ENCODE results near the gene MALRD1. TPM values are rescaled to one million over a fixed set of nuclear protein-coding genes. Genes with fewer than 3 reads are reported as not detected.
"Not testable (repeated sequence)": the region's sequence is repeated elsewhere in the genome, so short reads cannot be mapped to it uniquely, and the experiment has no call there.

The MALRD1 gene
- total and polyA plus RNA-seq, 2 donors from 2014 or later, result 2.0 to 2.4 TPM

DNA sequence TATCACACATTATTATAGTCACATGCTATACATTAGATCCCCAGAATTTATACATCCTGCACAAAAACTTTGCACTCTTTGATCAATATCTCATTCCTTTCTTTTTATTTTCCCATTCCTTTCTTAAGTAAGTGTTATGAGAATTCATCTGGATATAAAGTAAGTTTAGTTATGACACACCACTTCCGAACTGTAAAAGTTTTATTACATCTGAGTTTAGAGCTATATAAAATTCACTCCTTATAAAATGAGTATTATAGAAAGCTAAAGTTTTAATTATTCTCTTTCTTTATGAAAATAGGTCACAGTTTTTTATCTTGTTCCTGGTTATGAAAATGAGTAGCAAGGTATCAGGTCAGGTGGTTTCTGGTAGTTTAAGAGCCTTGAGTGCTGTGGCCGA is 683.0 kb downstream of the MALRD1 start:
- Histone ChIP-seq H3K36me3 (ENCODE audit: control insufficient read depth in 2 of 3, insufficient read depth in 3 of 3, low read length in 3 of 3) (no peaks in the 10 kb centered on the region), H3K9ac (ENCODE audit: low read length in 3 of 3) (no peak overlapping the region), H3K4me1 (ENCODE audit: control insufficient read depth in 2 of 3, insufficient read depth in 2 of 3, low read depth in 1 of 3, low read length in 3 of 3) (no peaks in the 10 kb centered on the region), H3K9me3 (ENCODE audit: control insufficient read depth in 2 of 3, insufficient read depth in 1 of 3, low read length in 3 of 3) (no peaks in the 10 kb centered on the region), H3K27me3 (ENCODE audit: control insufficient read depth, insufficient read depth, low read length) (no peaks in the 10 kb centered on the region), H3K27ac (ENCODE audit: low read depth in 2 of 2, low read length in 2 of 2) (no peak overlapping the region), H3K4me3 (ENCODE audit: low read length in 3 of 3) (no peak overlapping the region)
- DNase-seq, result no peak
- FAIRE-seq, result no peak
- TF ChIP-seq, protein P1, sequence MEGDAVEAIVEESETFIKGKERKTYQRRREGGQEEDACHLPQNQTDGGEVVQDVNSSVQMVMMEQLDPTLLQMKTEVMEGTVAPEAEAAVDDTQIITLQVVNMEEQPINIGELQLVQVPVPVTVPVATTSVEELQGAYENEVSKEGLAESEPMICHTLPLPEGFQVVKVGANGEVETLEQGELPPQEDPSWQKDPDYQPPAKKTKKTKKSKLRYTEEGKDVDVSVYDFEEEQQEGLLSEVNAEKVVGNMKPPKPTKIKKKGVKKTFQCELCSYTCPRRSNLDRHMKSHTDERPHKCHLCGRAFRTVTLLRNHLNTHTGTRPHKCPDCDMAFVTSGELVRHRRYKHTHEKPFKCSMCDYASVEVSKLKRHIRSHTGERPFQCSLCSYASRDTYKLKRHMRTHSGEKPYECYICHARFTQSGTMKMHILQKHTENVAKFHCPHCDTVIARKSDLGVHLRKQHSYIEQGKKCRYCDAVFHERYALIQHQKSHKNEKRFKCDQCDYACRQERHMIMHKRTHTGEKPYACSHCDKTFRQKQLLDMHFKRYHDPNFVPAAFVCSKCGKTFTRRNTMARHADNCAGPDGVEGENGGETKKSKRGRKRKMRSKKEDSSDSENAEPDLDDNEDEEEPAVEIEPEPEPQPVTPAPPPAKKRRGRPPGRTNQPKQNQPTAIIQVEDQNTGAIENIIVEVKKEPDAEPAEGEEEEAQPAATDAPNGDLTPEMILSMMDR (IDR thresholded peaks at IDR 0.05; ENCODE audit: borderline replicate concordance, extremely low read depth, insufficient read depth), result no peak
- intact Hi-C loops (cut with DNase I), result no loop called here

DNA sequence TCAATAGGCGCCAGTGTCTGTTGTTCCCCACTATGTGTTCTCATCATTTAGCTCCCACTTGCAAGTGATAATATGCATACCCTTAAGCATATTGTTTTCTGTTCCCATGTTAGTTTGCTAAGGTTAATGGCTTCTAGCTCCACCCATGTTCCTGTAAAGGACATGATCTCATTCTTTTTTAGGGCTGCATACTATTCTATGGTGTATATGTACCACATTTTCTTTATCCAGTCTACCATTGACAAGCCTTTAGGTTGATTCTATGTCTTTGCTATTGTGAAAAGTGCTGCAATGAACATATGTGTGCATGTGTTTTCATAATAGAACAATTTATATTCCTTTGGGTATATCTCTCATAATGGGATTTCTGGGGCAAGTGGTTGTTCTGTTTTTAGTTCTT is 689.8 kb downstream of the MALRD1 start:
- no peaks in the 10 kb centered on the region for H3K36me3 ChIP-seq (ENCODE audit: control insufficient read depth in 2 of 3, insufficient read depth in 3 of 3, low read length in 3 of 3)
- H3K27me3 ChIP-seq (ENCODE audit: control insufficient read depth, insufficient read depth, low read length), result no peaks in the 10 kb centered on the region
- H3K27ac ChIP-seq (ENCODE audit: low read depth in 2 of 2, low read length in 2 of 2), result no peak overlapping the region
- intact Hi-C loops (cut with DNase I), result no loop called here
- no peaks in the 10 kb centered on the region for H3K9me3 ChIP-seq (ENCODE audit: control insufficient read depth in 2 of 3, insufficient read depth in 1 of 3, low read length in 3 of 3)
- TF ChIP-seq, protein P1 (IDR thresholded peaks at IDR 0.05; ENCODE audit: borderline replicate concordance, extremely low read depth, insufficient read depth), result no peak
- H3K4me3 ChIP-seq (ENCODE audit: low read length in 3 of 3), result no peak overlapping the region
- H3K4me1 ChIP-seq (ENCODE audit: control insufficient read depth in 2 of 3, insufficient read depth in 2 of 3, low read depth in 1 of 3, low read length in 3 of 3), result no peaks in the 10 kb centered on the region
- DNase-seq (no peak), FAIRE-seq (no peak)
- H3K9ac ChIP-seq (ENCODE audit: low read length in 3 of 3), result no peak overlapping the region

DNA sequence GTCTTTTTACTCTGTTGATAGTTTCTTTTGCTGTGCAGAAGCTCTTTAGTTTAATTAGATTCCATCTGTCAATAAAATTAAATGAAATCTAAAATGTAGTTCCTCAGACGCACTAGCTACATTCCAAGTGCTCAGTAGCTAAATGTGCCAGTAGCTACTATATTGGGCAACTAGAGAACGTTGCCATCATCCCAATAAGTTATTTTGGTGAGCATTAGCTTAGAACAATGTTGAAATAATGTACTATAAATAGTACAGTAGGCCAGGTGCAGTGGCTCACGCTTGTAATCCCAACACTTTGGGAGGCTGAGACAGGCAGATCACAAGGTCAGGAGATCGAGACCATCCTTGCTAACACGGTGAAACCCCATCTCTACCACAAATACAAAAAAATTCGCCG is 690.6 kb downstream of the MALRD1 start:
- H3K9me3 ChIP-seq (ENCODE audit: control insufficient read depth in 2 of 3, insufficient read depth in 1 of 3, low read length in 3 of 3); H3K27ac ChIP-seq (ENCODE audit: low read depth in 2 of 2, low read length in 2 of 2); FAIRE-seq; H3K27me3 ChIP-seq (ENCODE audit: control insufficient read depth, insufficient read depth, low read length); H3K36me3 ChIP-seq (ENCODE audit: control insufficient read depth in 2 of 3, insufficient read depth in 3 of 3, low read length in 3 of 3); DNase-seq; intact Hi-C loops (cut with DNase I); H3K9ac ChIP-seq (ENCODE audit: low read length in 3 of 3); H3K4me3 ChIP-seq (ENCODE audit: low read length in 3 of 3); H3K4me1 ChIP-seq (ENCODE audit: control insufficient read depth in 2 of 3, insufficient read depth in 2 of 3, low read depth in 1 of 3, low read length in 3 of 3): not testable (repeated sequence)

DNA sequence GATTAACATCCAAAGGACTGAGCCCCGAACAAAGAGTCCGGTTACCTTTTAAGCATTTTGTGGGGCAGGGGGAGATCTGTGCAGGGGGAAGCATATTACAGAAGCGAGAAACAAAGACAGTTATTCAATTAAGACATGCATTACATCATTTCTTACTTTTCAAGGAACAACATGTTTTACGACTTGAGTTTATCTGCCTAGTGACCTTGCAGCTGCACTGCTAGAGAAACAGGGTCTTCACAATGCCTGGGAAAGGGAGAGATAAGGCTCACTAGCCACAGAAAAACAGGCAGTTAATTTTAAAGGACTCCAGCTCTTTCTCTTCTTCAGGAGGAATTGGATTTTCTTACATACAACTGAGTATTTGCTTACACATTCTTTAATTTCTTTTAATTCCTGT is 693.5 kb downstream of the MALRD1 start:
- FAIRE-seq; H3K9ac ChIP-seq (ENCODE audit: low read length in 3 of 3); H3K4me1 ChIP-seq (ENCODE audit: control insufficient read depth in 2 of 3, insufficient read depth in 2 of 3, low read depth in 1 of 3, low read length in 3 of 3); H3K27me3 ChIP-seq (ENCODE audit: control insufficient read depth, insufficient read depth, low read length); intact Hi-C loops (cut with DNase I); H3K9me3 ChIP-seq (ENCODE audit: control insufficient read depth in 2 of 3, insufficient read depth in 1 of 3, low read length in 3 of 3); H3K27ac ChIP-seq (ENCODE audit: low read depth in 2 of 2, low read length in 2 of 2); H3K36me3 ChIP-seq (ENCODE audit: control insufficient read depth in 2 of 3, insufficient read depth in 3 of 3, low read length in 3 of 3); H3K4me3 ChIP-seq (ENCODE audit: low read length in 3 of 3): not testable (repeated sequence)
- peak in 2 of 5 donors; percentile 19 to 20 for DNase-seq

DNA sequence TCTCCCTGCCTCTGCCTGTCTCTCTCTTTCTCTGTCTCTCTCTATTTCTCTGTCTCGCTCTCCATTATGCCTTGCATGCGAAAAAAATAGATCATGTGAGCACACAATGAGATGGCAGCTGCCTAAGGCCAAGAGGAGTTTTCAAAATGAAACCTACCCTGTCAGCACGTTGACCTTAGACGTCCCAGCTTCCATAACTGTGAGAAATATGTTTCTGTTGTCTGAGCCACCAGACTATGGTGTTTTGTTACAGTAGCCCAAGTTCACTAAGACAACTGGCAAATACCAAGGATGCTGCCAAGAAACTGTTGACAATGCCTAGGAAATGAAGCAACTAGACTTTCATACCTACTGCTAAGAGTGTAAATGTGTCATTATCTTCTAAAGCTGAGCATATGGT is 697.1 kb downstream of the MALRD1 start:
- no peaks in the 10 kb centered on the region for H3K4me1 ChIP-seq (ENCODE audit: control insufficient read depth in 2 of 3, insufficient read depth in 2 of 3, low read depth in 1 of 3, low read length in 3 of 3)
- FAIRE-seq (no peak), DNase-seq (no peak)
- H3K27ac ChIP-seq (ENCODE audit: low read depth in 2 of 2, low read length in 2 of 2), result no peak overlapping the region
- TF ChIP-seq, protein P1 (IDR thresholded peaks at IDR 0.05; ENCODE audit: borderline replicate concordance, extremely low read depth, insufficient read depth), result no peak
- H3K9ac ChIP-seq (ENCODE audit: low read length in 3 of 3), result no peak overlapping the region
- H3K27me3 ChIP-seq (ENCODE audit: control insufficient read depth, insufficient read depth, low read length), result no peaks in the 10 kb centered on the region
- intact Hi-C loops (cut with DNase I), result no loop called here
- H3K9me3 ChIP-seq (ENCODE audit: control insufficient read depth in 2 of 3, insufficient read depth in 1 of 3, low read length in 3 of 3), result no peaks in the 10 kb centered on the region
- no peaks in the 10 kb centered on the region for H3K36me3 ChIP-seq (ENCODE audit: control insufficient read depth in 2 of 3, insufficient read depth in 3 of 3, low read length in 3 of 3)
- no peak overlapping the region for H3K4me3 ChIP-seq (ENCODE audit: low read length in 3 of 3)

Data from kidney (tissue), 14 donors.